Measurements from ENCODE around the gene ARF3. TPM values are rescaled to one million over a fixed set of nuclear protein-coding genes. Genes with fewer than 3 reads are reported as not detected.

Gene ARF3
- total and polyA plus RNA-seq, 2 of the 13 experiments (the other 11 are each of a cell fraction or from before 2014, with no cell fraction given): 53.8 to 57.9 TPM

- Histone ChIP-seq H2AFZ (ENCODE audit: low read length) (no peak overlapping the region), H3K4me2 (ENCODE audit: low read depth, low read length) (no peak overlapping the region), H4K20me1 (ENCODE audit: insufficient read depth, low read length) (no peaks in the 10 kb centered on the region), H3K79me2 (ENCODE audit: insufficient read depth, low read length) (no peaks in the 10 kb centered on the region), H3K9ac (ENCODE audit: insufficient read depth, low read depth, low read length) (no peak overlapping the region), H3K4me1 (ENCODE audit: insufficient read depth, low read length) (peaks cover 26% of the 10 kb centered on the region), H3K27ac (ENCODE audit: extremely low read length, insufficient read depth, low read length) (no peak overlapping the region), H3K27me3 (ENCODE audit: control insufficient read depth in 1 of 2, insufficient read depth in 2 of 2, low read length in 2 of 2) (peaks cover 10 to 70% of the 10 kb centered on the region in 2 experiments; a peak in 4 of 5 replicates), H3K36me3 (replicated peaks in 1 of 2; ENCODE audit: control insufficient read depth in 1 of 2, insufficient read depth in 2 of 2, low read length in 2 of 2) (no peaks in the 10 kb centered on the region), H3K4me3 (replicated peaks in 1 of 3; ENCODE audit: insufficient read depth in 1 of 3, low read depth in 2 of 3, low read length in 3 of 3) (no peak overlapping the region), H3K9me3 (ENCODE audit: low read length) (no peaks in the 10 kb centered on the region)
- BruUV-seq (replicated peaks): no TSS peak
- 18% methylated on average over 7 of the region's 8 CpGs for WGBS (ENCODE audit: low lambda C conversion rate)
- in situ Hi-C loops (cut with HindIII; ENCODE audit: extremely low pct_ligation_motif_present, low pct_unique_long_range_greater_than_20kb) (no loop called here), intact Hi-C loops (cut with micrococcal nuclease; ENCODE audit: unreplicated experiment) (no loop called here)
- no peak for DNase-seq (ENCODE audit: low spot score)
- ChIA-PET CTCF (ENCODE audit: low intra/inter-chr PET ratio, low total read pairs) (no interaction called here), POLR2A (no interaction called here)
- ATAC-seq: no peak
- FAIRE-seq: no peak
- TF ChIP-seq ZNF282 (IDR thresholded peaks at IDR 0.05; ENCODE audit: partially characterized antibody) (no peak), LCORL (IDR thresholded peaks at IDR 0.05) (no peak), LCORL (CRISPR knock-in tag; IDR thresholded peaks at IDR 0.05) (no peak), ZNF333 (CRISPR knock-in tag; IDR thresholded peaks at IDR 0.05; ENCODE audit: borderline replicate concordance) (no peak), ZNF674 (CRISPR knock-in tag; IDR thresholded peaks at IDR 0.05; ENCODE audit: low read depth) (no peak), CREM (IDR thresholded peaks at IDR 0.05) (no peak), CREM (CRISPR knock-in tag; IDR thresholded peaks at IDR 0.05) (no peak), ZSCAN31 (CRISPR knock-in tag; IDR thresholded peaks at IDR 0.05; ENCODE audit: low read depth) (no peak), SP1 (IDR thresholded peaks at IDR 0.05) (no peak), SP1 (CRISPR knock-in tag; IDR thresholded peaks at IDR 0.05) (no peak), CERS6 (CRISPR knock-in tag; IDR thresholded peaks at IDR 0.05) (no peak), ZBTB1 (CRISPR knock-in tag; IDR thresholded peaks at IDR 0.05; ENCODE audit: borderline replicate concordance) (no peak), AGO2 (optimal IDR thresholded peaks at IDR 0.05; ENCODE audit: low read depth, low read length) (no peak), HHEX (CRISPR knock-in tag; IDR thresholded peaks at IDR 0.05) (no peak), RBFOX2 (IDR thresholded peaks at IDR 0.05; ENCODE audit: low read depth, low read length) (no peak)
These were observed 34.2 kb upstream of the ARF3 start for GRCh38 chr12:48991247-48992050.

Measured in HepG2 (cell line).